ENCODE data around the gene KNDC1.
"Not testable (repeated sequence)": the region's sequence is repeated elsewhere in the genome, so short reads cannot be mapped to it uniquely, and the experiment has no call there.

KNDC1 gene

DNA sequence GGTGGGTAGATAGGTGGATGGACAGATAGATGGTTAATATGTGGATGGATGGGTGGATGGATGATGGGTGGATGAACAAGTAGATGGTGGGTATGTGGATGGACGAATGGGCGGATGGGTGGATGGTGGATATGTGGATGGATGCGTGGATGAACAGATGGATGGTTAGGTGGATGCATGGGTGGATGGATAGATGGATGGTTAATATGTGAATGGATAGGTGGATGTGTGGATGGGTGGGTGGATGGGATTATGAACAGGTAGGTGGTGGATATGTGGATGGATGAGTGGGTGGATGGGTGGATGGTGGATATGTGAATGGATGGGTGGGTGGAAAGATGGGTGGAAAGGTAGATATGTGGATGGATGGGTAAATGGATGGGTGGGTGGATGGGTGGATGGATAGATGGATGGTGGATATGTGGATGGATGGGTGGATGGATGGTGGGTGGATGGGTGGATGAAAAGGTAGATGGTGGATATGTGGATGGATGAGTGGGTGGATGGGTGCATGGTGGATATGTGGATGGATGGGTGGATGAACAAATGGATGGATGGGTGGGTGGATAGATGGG lies 14.8 kb downstream of the KNDC1 start:
- no peak for DNase-seq (ENCODE audit: low read depth in 2 of 2)
- H3K4me3 ChIP-seq (replicated peaks in 1 of 2; ENCODE audit: low read depth in 2 of 2, low read length in 2 of 2) = no peak overlapping the region
- TF ChIP-seq CTCF (IDR thresholded peaks at IDR 0.05; ENCODE audit: low read depth, low read length) = no peak

DNA sequence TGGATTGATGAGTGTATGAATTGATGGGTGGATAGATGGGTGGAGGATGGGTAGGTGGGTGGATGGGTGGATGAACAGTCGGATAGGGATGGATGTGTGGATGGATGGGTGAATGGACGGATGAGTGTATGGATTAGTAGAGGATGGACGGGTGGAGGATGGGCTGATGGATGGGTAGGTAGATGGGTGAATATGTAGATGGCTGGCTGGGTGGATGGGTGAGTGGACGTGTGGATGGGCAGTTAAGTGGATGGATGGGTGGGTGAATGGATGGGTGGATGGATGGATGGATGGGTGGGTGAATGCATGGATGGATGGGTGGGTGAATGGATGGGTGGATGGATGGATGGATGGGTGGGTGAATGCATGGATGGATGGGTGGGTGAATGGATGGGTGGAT lies 15.6 kb downstream of the KNDC1 start:
- not testable (repeated sequence) for H3K4me3 ChIP-seq (replicated peaks in 1 of 2; ENCODE audit: low read depth in 2 of 2, low read length in 2 of 2); DNase-seq (ENCODE audit: low read depth in 2 of 2)

DNA sequence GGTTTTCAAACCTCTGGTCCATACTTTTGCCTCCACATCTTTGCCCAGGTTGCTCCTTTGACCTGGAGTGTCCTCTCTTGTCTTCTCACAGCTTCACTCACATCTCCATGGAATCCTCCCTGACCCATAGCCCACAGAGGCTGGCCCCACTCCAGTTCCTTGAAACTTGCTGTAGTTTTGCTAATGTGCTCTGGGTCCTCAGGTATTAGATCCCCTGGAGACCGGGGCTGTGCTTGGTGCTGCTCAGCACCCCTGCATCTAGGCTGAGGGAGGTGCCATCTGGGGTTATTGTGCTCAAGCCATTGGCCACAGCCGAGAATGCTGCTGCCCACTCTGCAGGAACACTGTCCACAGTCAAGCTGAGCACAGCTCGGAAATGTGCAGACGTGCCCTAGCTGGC lies 16.5 kb downstream of the KNDC1 start:
- no peak for DNase-seq (ENCODE audit: low read depth in 2 of 2)
- no peak for TF ChIP-seq CTCF (IDR thresholded peaks at IDR 0.05; ENCODE audit: low read depth, low read length)
- H3K4me3 ChIP-seq (replicated peaks in 1 of 2; ENCODE audit: low read depth in 2 of 2, low read length in 2 of 2) = no peak overlapping the region

DNA sequence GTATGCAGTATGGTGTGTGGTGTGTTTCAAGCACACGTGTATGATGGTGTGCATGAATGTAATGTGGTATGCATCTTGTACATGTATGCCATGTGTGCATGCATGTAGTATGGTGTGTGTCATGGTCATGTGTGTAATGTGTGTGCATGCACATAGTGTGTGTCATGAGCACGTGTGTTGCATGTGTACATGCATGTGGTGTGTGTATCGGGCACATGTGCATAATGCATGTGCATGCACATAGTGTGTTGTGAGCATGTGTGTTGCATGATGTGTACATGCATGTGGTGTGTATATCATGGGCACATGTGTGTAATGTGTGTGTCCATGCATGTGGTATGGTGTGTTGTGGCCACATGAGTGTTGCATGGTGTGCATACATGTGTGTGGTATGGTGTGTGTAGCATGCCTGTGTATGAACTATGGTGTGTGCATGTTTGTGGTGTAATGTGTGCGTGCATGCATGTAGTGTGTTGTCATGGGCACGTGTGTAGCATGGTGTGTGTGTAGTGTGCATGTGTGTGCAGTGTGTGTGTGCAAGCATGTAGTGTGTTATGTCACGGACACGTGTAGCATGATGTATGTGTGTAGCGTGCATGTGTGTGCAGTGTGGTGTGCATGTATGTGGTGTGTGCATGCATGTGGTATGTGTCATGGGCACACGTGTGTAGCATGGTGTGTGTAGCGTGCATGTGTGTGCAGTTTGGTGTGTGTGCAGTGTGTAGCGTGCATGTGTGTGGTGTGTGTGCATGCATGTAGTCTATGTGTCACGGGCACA lies 17.6 kb downstream of the KNDC1 start:
- DNase-seq (ENCODE audit: low read depth in 2 of 2) = no peak
- TF ChIP-seq CTCF (IDR thresholded peaks at IDR 0.05; ENCODE audit: low read depth, low read length) = no peak

GRCh38 chr10:133178357-133179127 lies 18.5 kb downstream of the KNDC1 start:
- TF ChIP-seq CTCF (IDR thresholded peaks at IDR 0.05; ENCODE audit: low read depth, low read length) = no peak
- H3K4me3 ChIP-seq (replicated peaks in 1 of 2; ENCODE audit: low read depth in 2 of 2, low read length in 2 of 2) = no peak overlapping the region
- no peak for DNase-seq (ENCODE audit: low read depth in 2 of 2)

More for the DNA sequence above, 17.6 kb downstream of the KNDC1 start:
- H3K4me3 ChIP-seq (replicated peaks in 1 of 2; ENCODE audit: low read depth in 2 of 2, low read length in 2 of 2) = no peak overlapping the region

DNA sequence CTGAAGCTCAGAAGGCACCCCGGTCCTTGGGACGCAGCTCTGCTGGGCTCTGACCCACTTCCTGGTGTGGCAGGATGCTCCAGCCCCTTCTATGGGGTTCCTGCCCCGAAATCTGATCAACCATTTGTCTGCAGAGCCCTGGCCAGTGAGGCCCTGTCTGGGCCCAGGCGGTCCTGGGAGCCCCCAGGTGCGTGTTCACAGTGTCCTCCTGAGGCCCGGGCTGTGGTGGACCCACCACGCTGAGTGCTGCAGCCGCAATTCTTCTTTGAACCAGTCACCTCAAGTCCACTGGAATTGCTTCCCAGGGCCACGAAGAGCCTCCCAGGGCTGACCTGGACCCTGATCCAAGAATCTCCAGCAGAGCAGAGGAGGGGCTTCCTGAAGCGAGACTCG lies 19.1 kb downstream of the KNDC1 start:
- DNase-seq (ENCODE audit: low read depth in 2 of 2) = no peak
- no peak for TF ChIP-seq CTCF (IDR thresholded peaks at IDR 0.05; ENCODE audit: low read depth, low read length)
- no peak overlapping the region for H3K4me3 ChIP-seq (replicated peaks in 1 of 2; ENCODE audit: low read depth in 2 of 2, low read length in 2 of 2)

- TF ChIP-seq CTCF (IDR thresholded peaks at IDR 0.05; ENCODE audit: low read depth, low read length) = no peak
- no peak overlapping the region for H3K4me3 ChIP-seq (replicated peaks in 1 of 2; ENCODE audit: low read depth in 2 of 2, low read length in 2 of 2)
- no peak for DNase-seq (ENCODE audit: low read depth in 2 of 2)
Measured at GRCh38 chr10:133179651-133180050, 19.6 kb downstream of the KNDC1 start.
